ENCODE measurements around the gene HIVEP3.

GRCh38 chr1:41868241-41868998 lies 50.3 kb downstream of the HIVEP3 start:
- TF ChIP-seq POLR2A (IDR thresholded peaks at IDR 0.05; ENCODE audit: low read length) = no peak
- no peak for TF ChIP-seq GATA1 (IDR thresholded peaks at IDR 0.05; ENCODE audit: low read depth, low read length)

All from erythroblast (primary cell).